DMS79 (cell line): ENCODE data around the gene CPZ.

Experiments used
- DNase-seq: peaks from one replicate; lab custom pipeline; 2025; lab: John Stamatoyannopoulos, UW

Gene CPZ

DNA sequence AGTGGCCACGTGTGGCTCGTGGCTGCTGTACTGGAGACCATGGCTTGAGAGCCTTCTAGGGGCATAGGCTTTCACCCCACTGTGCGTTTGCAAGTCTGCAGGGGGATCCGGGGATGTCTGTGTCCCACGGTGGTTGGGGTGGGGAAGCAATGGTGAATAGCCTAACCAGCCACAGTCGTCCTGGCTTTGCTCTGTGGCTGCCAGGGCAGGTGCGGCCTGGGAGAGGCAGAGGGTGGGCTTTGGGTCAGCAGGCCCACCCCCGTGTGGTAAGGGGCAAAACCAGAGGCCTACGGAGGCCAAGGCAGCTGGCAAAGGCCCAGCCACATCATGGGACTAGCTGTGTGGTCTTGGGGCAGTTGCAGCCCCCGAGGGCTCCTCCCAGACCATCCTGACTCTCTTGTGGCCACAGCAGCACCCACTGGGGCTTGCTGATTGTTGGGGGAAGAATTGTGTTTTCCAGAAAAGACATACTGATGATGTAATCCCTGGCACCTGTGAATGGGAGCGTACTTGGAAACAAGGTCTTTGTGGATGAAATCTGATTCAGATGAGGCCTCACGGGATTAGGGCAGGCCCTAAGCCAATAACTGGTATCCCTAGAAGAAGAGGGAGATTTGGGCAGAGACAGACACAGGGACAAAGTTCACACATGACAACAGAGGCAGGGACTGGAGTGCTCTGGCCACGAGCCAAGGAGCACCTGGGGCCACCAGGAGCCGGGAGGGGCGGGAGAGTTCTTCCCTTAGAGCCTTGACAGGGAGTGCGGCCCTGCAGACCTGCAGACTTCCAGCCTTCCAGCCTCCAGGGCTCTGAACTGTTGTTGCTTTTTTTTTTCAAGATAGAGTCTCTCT is 2.9 kb downstream of the CPZ start:
- DNase-seq = no peak

DNA sequence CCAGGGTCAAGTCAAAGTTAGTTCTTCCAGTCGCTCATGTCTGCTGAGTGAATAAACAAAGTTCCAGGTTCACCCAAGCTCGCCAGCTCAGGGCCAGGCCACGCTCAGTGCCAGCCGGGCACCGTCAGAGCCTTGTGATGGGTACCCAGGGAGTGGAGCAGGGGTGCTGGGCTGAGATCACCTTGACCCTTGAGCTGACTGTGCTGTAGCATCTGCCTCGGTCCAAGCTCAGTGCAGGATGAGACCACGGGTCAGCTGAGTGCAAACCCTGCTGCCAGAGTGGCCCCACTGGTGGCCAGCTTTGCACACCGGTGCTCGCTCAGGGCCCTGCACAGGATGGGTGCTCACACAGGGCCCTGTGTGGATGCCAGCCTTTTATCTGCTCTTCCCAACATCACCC is 4.3 kb downstream of the CPZ start:
- DNase-seq = no peak

- no peak for DNase-seq
Measured at GRCh38 chr4:8597319-8597718, 4.8 kb downstream of the CPZ start.

GRCh38 chr4:8597791-8598190 is 5.2 kb downstream of the CPZ start:
- DNase-seq = no peak

- no peak for DNase-seq
Measured at GRCh38 chr4:8598391-8599090, 6.0 kb downstream of the CPZ start.

GRCh38 chr4:8599091-8599460 is 6.5 kb downstream of the CPZ start:
- no peak for DNase-seq

DNA sequence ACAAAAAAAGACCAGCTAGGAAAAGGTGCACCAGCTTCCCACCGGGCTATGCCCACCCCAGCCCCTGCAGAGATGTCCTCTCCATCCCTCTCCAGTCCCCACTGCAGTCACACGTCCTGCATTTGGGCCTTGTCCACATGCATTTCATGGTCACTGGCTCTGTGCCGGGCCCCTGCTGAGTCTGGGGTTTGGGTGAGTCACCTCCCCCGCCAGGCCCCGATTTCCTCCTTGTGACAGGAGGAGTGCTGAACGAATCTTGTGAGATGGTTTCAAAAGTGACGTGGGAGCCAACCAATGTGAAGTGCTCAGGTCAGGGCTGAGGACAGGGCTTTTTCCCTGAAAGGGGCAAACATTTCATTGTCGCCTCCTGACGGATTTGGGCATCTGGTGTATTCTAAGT is 7.1 kb downstream of the CPZ start:
- DNase-seq = no peak

DNA sequence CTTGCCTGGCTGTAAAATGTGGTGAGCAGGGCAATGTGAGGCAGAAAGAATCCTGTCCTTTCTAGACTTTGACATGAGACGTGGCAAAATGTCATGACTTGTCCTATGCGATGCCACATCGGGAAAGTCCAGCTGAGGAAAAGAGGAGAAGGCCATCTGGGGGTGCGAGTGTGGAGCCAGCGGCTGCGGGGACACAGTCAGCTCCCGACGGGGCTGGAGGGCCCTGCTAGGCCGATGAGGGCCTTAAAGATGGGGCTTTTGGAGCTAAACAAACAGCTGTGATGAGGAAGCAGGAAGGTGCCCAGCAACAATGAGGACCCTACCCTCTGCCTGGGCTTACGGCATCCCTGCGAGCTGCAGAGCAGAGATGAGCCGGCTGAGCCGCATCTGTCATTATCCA is 7.7 kb downstream of the CPZ start:
- no peak for DNase-seq

DNA sequence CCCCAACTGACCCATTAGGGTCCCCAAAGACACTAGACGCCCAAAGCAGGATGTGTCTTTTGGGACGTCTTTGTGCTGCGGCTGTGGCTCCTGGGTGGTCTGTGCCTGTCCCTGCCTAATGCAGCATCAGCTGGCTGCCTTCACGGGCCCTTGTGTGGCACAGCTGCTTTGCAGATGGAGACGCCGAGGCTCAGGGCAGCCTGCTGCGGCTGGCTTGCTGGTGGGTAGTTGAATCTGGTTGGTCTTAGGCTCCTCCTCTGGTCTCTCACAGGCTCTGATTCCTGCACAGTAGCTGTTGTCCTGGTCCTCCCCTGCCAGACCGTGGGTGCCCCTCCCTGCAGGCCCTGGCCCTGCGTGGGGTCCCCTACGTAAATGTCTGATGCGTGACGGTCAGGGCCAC is 8.1 kb downstream of the CPZ start:
- no peak for DNase-seq

- no peak for DNase-seq
Measured at GRCh38 chr4:8601086-8601485, 8.5 kb downstream of the CPZ start.

DNA sequence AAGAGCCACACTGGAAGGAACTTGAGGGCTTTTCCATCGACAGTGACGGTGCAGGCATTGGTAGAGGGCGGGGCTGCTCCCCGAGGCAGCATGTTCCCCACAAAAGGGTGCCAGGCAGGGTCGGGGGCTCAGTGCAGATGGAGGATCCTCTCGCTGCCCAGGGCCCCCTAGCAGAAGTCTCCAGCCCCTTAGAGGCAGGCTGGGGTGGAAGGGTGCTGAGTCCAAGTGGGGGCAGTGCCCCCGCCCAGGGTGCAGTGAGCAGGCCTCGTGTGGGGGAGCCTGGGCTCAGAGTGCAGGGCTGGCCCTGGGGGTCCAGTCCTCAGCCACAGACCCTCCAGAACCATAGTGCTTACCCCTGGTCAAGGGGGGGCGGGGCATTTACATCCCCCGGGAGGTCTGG is 9.0 kb downstream of the CPZ start:
- DNase-seq = no peak

DNA sequence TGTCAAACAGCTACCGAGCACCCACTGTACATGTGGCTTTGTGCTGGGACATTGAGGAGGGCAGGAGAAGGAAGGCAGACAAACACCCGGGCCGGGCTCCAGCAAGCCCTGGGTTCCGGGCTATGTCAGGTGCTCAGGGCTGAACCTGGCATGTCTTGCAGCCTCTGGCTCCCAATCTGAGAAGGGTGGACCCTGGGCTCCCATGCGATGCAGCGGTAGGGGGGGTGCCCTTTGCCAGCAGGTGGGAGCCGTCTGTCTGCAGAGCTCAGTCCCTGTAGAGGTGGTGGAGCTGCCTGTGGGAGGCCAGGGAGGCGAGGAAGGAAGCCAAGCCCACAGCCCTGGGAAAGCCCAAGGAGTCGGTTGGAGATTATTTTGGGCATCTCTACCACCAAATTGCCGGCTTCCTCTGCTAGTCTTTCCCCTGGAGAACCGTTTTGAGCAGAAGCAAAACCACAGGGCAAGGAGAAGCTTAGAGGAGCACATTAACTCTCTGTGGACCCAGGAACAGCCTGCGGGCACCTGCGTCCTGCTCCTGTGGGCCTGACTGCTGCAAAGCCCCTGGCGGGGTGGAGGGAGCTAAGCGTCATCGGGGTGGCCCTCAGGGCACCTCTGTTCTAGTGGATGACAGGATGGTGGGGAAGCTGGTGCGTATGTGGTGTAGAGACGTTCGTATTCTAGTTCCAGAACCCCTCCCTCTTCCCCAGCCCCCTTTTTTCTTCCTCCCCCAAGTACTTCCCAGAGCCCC is 10.3 kb downstream of the CPZ start:
- no peak for DNase-seq

DNA sequence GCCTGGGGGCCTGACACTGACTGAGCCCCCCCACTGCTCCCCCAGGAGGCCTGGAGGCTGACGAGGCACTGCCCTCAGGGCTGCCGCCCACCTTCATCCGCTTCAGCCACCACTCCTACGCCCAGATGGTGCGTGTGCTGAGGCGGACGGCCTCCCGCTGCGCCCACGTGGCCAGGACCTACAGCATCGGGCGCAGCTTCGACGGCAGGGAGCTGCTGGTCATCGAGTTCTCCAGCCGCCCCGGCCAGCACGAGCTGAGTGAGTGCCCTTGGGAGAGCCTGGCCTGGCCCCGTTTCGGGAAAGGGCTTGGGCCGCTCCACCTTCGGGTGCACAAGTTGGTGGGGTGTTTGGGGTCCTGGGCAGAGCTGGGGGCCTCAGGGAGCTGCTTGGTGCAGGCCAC is 11.4 kb downstream of the CPZ start:
- no peak for DNase-seq

DNA sequence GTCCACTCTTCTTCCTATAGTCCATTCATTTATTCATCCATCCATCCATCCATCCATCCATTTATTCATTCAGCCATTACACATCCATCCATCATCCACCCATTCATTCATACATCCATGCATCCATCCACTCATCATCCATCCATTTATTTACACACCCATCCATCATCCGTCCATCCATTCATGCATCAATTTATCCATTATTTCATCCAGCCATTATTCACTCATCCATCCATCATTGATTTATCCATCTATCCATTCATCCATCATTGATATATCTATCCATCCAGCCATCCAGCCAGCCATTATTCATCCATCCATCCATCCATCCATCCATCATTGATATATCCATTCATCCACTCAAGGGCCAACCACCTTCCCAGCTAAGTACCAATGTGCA is 12.7 kb downstream of the CPZ start:
- DNase-seq = no peak

DNA sequence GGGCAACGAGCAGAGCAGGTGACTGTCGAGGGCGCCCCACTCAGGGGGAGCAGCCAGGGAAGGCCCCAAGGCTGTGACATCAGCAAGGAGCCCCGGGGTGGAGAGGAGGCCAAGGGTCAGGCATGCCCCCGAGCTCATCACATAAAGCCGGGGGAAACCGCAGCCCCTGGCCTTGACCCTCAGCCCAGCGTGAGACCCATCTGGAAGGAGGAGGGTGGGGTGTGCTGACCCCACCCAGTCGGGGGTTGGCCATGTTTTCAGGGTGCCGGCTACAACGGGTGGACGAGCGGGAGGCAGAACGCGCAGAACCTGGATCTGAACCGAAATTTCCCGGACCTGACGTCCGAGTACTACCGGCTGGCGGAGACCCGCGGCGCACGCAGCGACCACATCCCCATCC is 13.9 kb downstream of the CPZ start:
- no peak for DNase-seq

DNA sequence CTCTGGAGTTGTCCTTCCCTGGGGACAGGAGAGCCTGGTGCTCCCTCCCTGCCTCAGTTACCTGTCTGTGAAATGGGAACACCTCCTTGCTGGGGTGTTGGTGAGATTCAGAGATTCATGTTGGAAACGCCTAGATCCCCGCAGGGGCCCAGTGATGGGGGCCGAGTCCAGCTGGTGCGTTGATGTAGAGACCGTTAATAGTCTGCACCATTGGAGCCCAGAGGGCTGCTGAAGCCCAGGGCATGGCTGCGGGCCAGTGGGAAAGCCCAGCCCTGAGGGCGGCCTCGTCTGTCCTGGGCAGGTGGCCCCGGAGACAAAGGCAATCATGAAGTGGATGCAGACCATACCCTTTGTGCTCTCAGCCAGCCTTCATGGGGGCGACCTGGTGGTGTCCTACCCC is 14.4 kb downstream of the CPZ start:
- no peak for DNase-seq

DNA sequence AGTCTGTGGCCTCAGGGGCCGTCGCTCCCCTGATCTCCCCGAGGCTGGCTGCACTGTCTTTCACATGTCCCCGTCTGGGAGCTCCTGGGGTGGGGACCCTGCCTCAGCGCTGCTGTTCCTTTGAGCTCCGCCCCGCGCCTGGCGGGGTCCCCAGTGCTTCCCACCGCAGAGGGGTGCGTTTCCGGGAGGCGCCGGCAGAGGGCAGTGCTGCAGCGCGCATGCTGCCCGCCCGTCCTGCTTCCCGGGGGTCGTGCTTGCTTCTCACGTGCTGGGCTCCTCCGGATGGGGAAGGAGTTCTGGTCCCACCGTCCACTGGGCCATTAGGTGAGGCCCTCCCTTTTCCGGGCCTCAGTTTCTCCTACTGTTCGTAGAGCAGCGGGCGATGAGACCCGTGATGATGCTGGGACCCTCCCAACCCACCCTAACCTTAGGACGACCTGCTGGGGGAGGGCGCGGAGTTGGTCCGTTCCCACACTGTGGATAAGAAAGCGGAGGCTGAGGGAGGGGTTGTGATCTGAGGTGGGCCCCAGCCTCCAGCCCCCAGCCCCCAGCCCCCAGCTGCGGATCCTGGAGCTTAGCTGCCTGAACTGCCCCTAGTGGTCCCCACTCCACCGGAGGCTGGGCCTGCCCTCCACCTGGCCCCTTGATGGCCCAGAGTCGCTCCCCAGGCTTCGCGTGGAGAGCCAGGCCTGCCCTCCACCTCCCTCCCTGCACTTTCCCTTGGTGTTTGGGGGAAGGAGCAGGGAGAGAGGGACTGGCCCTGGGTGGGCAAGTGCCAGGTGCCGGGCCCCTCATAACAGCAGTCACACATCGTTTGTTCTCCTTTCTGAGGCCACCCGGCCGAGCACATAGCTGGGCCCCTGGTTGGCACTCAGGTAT is 15.3 kb downstream of the CPZ start:
- DNase-seq = no peak

DNA sequence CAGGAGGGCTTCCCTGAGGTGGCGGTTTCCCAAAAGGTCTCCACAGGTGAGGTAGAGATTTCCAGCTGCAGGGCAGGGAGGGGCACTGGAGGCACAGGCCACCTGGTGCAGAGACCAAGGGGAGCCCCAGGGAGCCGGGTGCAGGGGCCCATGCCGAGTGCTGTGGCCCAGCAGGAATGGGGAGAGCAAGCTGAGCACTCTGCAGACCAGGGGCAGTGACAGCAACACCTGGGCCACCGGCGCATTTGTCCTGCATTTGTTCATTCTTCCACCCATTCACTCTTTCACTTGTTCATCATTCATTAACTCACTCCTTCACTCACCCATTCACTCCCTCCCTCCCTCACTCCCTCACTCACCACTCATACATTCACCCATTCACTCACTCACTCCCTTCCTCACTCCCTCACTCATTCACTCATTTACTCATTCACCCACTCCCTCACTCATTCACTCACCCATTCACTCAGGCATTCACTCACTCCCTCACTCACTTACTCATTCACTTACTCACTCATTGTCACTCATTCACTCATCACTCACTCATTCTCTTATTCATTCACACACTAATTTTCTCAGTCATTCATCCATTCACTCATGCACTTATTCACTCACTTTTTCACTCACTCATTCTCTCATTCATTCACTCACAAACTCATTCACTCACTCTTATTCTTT is 16.3 kb downstream of the CPZ start:
- DNase-seq = no peak

DNA sequence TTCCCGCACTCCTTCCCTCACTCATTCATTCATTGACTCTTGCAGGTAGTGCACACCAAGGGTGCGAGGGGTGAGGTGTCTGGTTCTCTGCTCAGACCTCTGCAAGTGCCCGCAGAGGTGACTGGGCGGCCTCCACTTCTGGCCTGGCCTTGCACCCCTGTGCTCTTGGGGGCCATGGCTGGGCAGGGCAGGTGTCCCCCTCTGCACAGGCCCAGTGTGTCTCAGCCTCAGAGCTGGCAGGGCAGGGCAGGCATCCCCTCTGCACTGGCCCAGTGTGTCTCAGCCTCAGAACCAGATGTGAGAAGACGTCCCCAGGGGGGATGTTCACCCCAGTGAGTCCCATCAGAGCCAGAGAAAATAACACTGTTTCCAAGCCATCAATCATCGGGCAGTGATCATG is 16.8 kb downstream of the CPZ start:
- no peak for DNase-seq

DNA sequence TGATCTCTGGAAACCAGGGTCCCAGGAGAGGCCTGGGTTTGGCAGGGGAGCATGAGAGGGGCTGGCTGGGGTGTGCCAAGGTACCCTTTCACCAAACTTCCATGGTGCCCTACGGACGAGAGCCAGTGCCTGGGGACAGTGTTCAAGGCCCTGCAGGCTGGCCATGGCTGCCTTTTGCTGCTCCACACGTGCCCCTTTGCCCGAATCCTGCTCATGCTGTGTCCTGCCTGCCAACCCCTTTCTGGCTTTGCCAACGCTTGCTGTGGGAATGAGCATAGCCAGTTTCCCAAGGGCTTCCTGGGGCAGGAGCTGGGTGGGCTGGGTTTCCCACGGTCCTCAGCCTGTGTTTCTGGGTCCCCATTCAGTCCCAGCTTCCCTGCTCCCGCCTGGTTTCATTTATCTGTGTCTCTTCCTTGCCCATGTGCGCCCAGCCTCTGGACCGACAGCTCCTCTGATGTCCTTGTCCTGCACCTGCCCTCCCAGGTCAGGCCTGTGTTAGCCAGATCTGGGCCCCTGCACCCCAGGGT is 17.3 kb downstream of the CPZ start:
- no peak for DNase-seq
